HG03108 (cell line): ENCODE results near the gene EPN3.
A peak's percentile ranks its signal among the peaks of the same experiment; 100 is the strongest.

Source experiments
- ATAC-seq: cut with Tn5 transposase; IDR thresholded peaks from one replicate; pipeline ENCODE4 v1.9.1; 2021; ENCODE audit warnings: moderate library complexity; ENCODE audit not compliant: unreplicated experiment

The EPN3 gene

GRCh38 chr17:50533720-50534148 lies 1.2 kb downstream of the EPN3 start:
- ATAC-seq = no peak

DNA sequence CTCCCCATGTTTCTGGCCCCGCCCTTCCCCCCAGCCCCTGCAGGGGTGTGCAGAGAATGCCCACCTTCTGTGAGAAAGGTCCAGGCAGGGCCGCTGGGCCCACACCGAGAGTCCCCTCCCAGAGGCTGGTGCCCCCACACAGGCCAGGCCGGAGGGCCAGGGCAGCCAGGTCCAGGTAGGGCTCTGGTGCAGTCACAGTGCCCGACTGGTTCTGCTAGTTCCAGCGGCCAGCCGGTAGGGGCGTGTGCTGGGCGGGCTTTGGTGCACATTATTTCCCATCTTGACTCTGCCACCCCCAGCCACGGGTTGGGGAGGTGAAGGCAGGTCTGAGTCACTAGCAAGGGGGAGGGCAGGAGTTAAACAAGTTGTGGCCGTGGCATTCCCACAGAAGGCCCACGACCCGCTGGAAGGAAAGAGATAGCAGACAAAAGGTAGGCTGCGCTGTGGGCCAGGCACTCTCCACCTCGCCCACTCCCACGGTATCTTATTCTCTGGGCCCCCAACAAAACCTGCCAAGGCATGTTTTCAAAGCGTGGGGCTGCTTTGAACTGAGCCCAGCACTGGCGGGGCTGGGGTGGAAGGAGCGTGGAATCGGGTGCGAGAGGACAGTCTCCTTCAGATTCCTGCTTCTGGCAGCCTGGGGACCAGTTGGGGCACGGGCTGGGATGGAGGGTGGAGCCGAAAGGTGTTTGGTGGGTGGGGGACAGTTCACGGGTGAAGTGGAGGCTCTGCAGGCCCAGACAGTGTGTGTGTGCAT lies 1.9 kb downstream of the EPN3 start:
- ATAC-seq = no peak

DNA sequence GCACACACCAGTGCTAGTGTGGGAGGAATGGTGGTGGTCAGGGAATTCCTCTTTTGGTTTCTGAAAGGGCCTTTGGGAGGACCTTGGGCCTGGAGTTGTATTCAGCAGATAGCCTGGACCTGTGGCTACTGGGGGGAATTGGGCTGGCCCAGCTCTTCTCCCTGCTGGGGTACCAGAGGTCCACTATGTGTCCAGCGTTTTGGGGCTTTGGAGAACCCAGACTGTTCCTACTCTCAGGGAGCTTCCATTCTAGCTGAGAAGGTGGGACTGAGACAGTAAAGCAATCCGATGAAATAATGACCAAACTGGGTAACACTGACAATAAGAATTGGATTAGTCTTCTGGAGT lies 2.4 kb downstream of the EPN3 start:
- ATAC-seq = no peak

DNA sequence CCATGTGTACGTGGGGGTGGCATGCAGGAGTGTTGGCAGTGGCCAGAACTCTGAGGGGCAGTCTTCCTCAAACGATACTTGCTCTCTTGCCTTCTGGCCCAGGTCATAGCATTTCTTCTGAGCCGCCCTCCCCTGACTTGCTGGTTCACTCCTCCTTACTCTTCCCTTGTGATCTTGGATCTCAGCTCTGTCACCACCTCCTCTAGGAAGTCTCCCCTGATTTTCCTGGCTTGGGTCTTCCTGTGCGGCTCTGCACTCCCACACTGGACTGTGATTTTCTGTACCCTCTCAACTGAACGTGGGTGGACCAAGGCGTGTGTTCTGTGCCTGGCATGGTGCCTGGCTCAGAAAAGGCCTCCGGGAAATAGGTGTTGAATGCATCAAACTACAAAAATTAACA lies 2.9 kb downstream of the EPN3 start:
- no peak for ATAC-seq

GRCh38 chr17:50536683-50537646 lies 4.4 kb downstream of the EPN3 start:
- ATAC-seq = no peak

DNA sequence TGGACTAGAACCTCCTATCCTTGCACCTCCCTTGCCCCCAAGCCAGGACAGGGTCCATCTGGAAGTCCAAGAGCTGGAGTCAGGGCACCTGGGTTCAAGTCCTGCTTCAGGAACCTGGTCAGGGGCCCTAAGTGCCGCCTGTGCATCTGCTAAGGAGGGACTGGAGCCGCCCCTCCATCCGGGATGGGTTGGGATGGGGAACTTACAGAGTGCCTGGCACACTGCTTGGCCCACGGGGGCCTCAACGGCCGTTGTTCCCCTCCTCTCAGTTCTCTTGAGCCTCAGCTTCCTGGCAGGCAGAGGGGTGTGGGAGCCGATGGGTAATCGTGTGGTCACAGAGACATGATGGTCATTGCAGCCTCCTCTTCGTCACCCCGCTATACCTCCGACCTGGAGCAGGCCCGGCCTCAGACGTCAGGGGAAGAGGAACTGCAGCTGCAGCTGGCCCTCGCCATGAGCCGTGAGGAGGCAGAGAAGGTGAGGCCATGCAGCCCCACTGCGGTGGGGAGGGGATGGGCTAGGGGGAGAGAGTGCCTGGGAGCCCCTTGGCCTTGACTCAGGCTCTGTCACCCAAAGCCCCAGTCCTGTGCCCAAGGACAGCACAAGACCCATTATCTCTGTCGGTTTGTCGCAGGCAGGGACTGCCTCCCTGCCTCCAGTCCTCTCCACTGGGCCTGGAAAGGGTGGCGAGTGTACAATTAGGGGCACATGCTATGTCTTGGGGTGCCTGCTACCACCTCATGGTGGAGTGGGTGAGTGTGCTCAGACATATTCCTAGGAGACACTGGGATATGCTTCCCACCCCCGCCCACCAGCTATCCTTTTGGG lies 5.4 kb downstream of the EPN3 start:
- no peak for ATAC-seq

- ATAC-seq = no peak
Measured at GRCh38 chr17:50538549-50539410, 6.2 kb downstream of the EPN3 start.

DNA sequence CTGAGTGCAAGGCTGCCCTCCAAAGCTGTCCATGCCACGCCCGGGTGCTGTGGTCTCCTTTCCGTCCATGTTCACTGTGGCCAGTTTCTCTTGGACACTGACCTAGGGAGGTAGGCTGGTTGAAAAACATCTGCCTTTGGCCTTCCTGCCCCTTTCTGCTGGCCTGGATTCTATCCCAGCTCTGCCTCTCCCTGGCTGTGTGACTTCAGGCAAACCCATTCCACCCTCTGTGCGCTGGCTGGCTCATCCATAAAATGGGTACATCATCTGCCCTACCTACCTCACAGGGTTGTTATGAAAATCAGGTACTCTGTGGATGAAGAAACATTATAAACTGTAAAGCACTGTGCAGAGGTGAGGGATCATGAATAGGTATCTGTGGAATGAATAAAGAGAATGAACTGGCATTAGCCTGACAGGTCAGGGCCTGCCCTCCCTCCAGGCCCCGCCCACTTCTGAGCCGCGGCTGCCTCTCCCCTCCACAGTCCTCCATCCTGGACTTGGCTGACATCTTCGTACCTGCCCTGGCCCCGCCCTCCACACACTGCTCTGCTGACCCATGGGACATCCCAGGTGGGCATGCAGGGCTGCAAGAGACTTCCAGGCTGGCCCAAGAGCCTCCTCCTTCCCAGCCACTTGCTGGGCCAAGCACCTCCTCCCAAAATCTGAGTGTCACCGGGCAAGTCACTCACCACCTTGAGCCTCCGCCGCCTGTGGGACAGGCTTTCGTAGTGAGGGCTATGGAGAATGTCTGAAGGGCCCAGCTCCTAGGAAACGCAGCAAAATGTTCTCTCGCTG lies 7.4 kb downstream of the EPN3 start:
- ATAC-seq = no peak

DNA sequence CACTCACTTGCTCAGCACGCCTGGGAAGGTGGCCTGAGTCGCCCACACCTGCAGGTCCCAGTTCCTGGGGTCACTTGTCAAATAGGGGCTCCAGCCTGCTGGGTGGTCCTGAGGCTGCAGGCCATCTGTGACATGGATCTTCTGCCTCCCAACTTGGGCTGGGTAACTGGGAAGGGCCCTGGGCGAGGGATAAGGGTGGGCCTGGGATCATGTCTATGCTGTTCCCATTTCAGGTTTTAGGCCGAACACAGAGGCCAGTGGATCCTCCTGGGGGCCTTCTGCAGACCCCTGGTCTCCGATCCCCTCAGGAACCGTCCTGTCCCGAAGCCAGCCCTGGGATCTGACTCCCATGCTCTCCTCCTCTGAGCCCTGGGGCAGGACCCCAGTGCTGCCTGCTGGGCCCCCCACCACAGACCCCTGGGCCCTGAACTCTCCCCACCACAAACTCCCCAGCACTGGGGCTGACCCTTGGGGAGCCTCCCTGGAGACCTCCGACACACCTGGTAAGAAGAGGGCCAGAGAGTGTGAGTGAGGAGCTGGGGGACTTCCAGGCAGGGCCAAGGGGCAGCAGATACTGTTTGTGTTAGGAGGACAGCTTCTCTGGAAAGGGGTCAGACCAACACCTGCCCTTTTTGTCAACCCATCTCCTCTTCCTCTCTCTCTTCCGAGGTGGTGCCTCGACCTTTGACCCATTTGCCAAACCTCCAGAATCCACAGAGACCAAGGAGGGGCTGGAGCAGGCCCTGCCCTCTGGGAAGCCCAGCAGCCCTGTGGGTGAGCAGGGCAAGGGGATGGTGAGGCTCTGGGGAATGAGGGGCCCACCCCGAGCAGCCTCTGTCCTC lies 8.2 kb downstream of the EPN3 start:
- ATAC-seq = no peak

GRCh38 chr17:50541402-50541715 lies 8.8 kb downstream of the EPN3 start:
- ATAC-seq = no peak

GRCh38 chr17:50541716-50542688 lies 9.5 kb downstream of the EPN3 start:
- peak; percentile 63 for ATAC-seq

DNA sequence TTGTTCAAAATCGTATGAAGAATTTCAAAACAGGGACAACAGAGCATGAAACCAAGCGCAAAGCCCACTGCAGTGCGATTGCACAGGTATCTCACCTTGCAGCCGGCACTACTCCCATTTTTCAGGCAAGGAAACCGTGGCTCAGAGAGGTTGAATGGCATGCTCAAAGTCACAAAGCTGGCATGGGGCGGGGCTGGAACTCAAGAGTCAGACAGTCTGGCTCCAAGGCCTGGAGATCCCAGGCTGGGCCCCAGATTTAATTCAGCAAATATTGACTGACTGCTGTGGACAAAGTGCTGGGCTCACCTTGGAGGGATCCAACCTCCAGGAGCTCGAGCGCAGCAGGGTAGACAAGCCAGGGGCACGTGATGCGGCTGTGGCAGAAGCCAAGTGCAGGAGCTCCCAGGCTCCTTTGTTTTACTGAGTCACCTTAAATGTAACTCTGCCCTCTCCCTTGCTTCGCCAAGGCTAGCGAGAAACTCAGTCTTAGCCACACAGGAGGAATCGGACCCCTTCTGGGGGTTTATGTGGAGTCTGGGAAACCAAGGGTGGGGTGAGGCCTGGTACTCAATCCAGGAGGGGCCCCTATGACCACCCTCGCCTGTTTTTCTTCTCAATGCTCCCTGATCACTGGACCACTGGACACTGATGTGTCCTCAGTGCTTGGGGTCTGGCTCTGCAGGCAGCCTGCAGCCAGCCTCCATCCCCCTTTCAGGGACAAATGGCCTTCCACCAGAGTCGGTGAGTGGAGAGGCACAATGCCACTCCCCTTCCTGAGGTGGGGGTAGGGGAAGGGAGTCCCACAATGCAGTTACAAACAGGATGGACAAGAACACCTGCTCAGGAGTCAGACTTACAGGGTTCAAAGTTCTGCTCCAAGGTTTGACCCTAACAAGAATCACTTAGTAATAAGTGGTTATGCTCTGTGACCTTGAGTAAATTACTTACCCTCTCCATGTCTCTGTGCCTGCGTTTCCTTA lies 10.6 kb downstream of the EPN3 start:
- ATAC-seq = no peak

- no peak for ATAC-seq
Measured at GRCh38 chr17:50544516-50544915, 12.0 kb downstream of the EPN3 start.

- ATAC-seq = no peak
Measured at GRCh38 chr17:50545311-50545710, 12.8 kb downstream of the EPN3 start.

DNA sequence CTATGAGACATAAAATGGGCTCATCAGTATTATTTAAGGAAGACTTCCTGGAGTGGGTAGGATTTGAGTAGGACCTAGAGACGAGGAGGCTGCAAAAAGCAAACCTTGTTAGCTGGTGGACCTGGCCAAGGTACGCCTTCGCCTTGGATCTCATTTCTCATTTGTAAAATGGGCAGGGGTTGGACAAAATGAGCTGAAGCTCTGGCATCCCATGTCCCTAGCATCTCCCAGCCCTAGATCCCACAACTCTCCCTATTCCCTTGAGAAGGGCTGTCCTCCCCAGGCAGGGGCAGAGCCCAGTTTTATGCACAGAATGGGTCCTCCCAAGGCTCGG lies 14.1 kb downstream of the EPN3 start:
- no peak for ATAC-seq

DNA sequence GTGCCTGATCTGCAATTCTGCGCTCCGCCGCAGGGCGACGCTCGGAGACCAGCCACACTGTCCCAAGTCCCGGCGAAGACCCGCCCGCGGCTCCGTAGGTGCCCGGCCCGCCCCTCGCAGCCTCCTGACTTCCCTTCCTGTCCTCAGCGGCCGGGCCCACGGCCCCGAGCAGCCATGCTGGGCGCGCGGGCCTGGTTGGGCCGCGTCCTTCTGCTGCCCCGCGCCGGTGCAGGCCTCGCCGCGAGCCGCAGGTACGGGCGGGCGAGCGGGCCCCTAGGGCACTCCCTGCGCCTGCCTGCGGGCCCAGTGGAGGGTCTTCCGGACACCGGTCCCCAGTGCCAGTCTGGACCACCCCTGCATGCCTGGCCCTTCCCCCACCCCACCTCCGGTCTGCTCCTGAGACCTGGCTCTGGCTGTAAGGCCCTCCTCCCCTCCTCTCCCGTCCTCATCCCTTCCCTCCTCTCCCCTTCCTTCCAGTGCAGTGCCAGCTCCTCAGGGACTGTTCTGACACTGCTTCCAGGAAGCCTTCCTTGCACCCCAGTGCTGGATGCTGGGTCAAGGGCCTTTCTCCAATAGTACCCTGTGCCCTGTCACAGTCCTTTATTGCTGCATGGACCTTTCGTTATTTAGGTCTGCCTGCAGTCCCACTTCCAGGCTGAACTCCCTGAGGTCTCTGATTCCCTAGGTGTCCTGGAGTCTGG lies 14.7 kb downstream of the EPN3 start, which contains the start of gene SPATA20:
Gene SPATA20, plus strand, starts transcription at position 140 of the 701 bp plus-strand sequence. Its CDS starts 35 bp downstream, at position 175.
- ATAC-seq = peak; percentile 75
